ENCODE results near the gene KLK10. TPM values are rescaled to one million over a fixed set of nuclear protein-coding genes. Genes with fewer than 3 reads are reported as not detected.
A peak's percentile ranks its signal among the peaks of the same experiment; 100 is the strongest.

The KLK10 gene
- total RNA-seq, 2 experiments from 2014 or later = not detected

- Mint-ChIP-seq H3K4me1 (ENCODE audit: low read depth) (no peaks in the 10 kb centered on the region), H3K36me3 (ENCODE audit: low read depth) (no peaks in the 10 kb centered on the region), H3K27ac (no peak overlapping the region), H3K9me3 (no peaks in the 10 kb centered on the region), H3K27me3 (ENCODE audit: low read depth) (peaks cover 24% of the 10 kb centered on the region), H3K4me3 (no peak overlapping the region)
- CTCF ChIA-PET = no interaction called here
- no peak for DNase-seq
- intact Hi-C loops (cut with micrococcal nuclease) = no loop called here
These were observed 12.0 kb downstream of the KLK10 start for GRCh38 chr19:51007488-51007887.

GRCh38 chr19:51006406-51006805, 13.1 kb downstream of the KLK10 start:
- no peak for DNase-seq
- no peaks in the 10 kb centered on the region for H3K36me3 Mint-ChIP-seq (ENCODE audit: low read depth)
- no peak overlapping the region for H3K4me3 Mint-ChIP-seq
- H3K27me3 Mint-ChIP-seq (ENCODE audit: low read depth) = peaks cover 32% of the 10 kb centered on the region
- intact Hi-C loops (cut with micrococcal nuclease) = no loop called here
- no peaks in the 10 kb centered on the region for H3K4me1 Mint-ChIP-seq (ENCODE audit: low read depth)
- H3K27ac Mint-ChIP-seq = no peak overlapping the region
- CTCF ChIA-PET = no interaction called here
- no peaks in the 10 kb centered on the region for H3K9me3 Mint-ChIP-seq

- Mint-ChIP-seq H3K4me3 (no peak overlapping the region), H3K4me1 (ENCODE audit: low read depth) (no peaks in the 10 kb centered on the region), H3K36me3 (ENCODE audit: low read depth) (no peaks in the 10 kb centered on the region), H3K27ac (no peak overlapping the region), H3K9me3 (no peaks in the 10 kb centered on the region), H3K27me3 (ENCODE audit: low read depth) (peaks cover 32% of the 10 kb centered on the region)
- intact Hi-C loops (cut with micrococcal nuclease) = no loop called here
- CTCF ChIA-PET = no interaction called here
- no peak for DNase-seq
These were observed 14.3 kb downstream of the KLK10 start for GRCh38 chr19:51005248-51005647.

- intact Hi-C loops (cut with micrococcal nuclease) = no loop called here
These were observed 16.2 kb downstream of the KLK10 start for GRCh38 chr19:51003316-51003715.

GRCh38 chr19:51002542-51003311, 16.8 kb downstream of the KLK10 start:
- peaks cover 43% of the 10 kb centered on the region for H3K27me3 Mint-ChIP-seq (ENCODE audit: low read depth)
- no peak overlapping the region for H3K27ac Mint-ChIP-seq
- peak; percentile 42 for DNase-seq
- H3K4me1 Mint-ChIP-seq (ENCODE audit: low read depth) = no peaks in the 10 kb centered on the region
- H3K36me3 Mint-ChIP-seq (ENCODE audit: low read depth) = no peaks in the 10 kb centered on the region
- H3K4me3 Mint-ChIP-seq = no peak overlapping the region
- H3K9me3 Mint-ChIP-seq = no peaks in the 10 kb centered on the region
- intact Hi-C loops (cut with micrococcal nuclease) = no loop called here
- CTCF ChIA-PET = no interaction called here

More at GRCh38 chr19:51003316-51003715, 16.2 kb downstream of the KLK10 start:
- CTCF ChIA-PET = no interaction called here
- Mint-ChIP-seq H3K9me3 (no peaks in the 10 kb centered on the region), H3K36me3 (ENCODE audit: low read depth) (no peaks in the 10 kb centered on the region), H3K27ac (no peak overlapping the region), H3K4me1 (ENCODE audit: low read depth) (no peaks in the 10 kb centered on the region), H3K4me3 (no peak overlapping the region), H3K27me3 (ENCODE audit: low read depth) (peaks cover 38% of the 10 kb centered on the region)
- DNase-seq = no peak

- H3K4me1 Mint-ChIP-seq (ENCODE audit: low read depth) = no peaks in the 10 kb centered on the region
- no peak overlapping the region for H3K27ac Mint-ChIP-seq
- H3K9me3 Mint-ChIP-seq = no peaks in the 10 kb centered on the region
- intact Hi-C loops (cut with micrococcal nuclease) = no loop called here
- no peak for DNase-seq
- no peak overlapping the region for H3K4me3 Mint-ChIP-seq
- CTCF ChIA-PET = no interaction called here
- no peaks in the 10 kb centered on the region for H3K36me3 Mint-ChIP-seq (ENCODE audit: low read depth)
- peaks cover 41% of the 10 kb centered on the region for H3K27me3 Mint-ChIP-seq (ENCODE audit: low read depth)
These were observed 17.4 kb downstream of the KLK10 start for GRCh38 chr19:51002089-51002532.

- H3K27ac Mint-ChIP-seq = no peak within 1 kb of the TSS
- no peaks in the 10 kb centered on the region for H3K9me3 Mint-ChIP-seq
- DNase-seq = no peak
- no peaks in the 10 kb centered on the region for H3K36me3 Mint-ChIP-seq (ENCODE audit: low read depth)
- intact Hi-C loops (cut with micrococcal nuclease) = no loop called here
- CTCF ChIA-PET = no interaction called here
- H3K27me3 Mint-ChIP-seq (ENCODE audit: low read depth) = peaks cover 41% of the 10 kb centered on the region
- no peak within 1 kb of the TSS for H3K4me3 Mint-ChIP-seq
- no peaks in the 10 kb centered on the region for H3K4me1 Mint-ChIP-seq (ENCODE audit: low read depth)
These were observed 18.0 kb downstream of the KLK10 start, which contains the start of gene KLK8 for GRCh38 chr19:51001515-51001914. Gene KLK8, minus strand, starts transcription at chr19:51001604. Its CDS starts 437 bp downstream, at chr19:51001167.

- Mint-ChIP-seq H3K9me3 (no peaks in the 10 kb centered on the region), H3K27ac (no peak overlapping the region), H3K36me3 (ENCODE audit: low read depth) (no peaks in the 10 kb centered on the region), H3K27me3 (ENCODE audit: low read depth) (peaks cover 37% of the 10 kb centered on the region), H3K4me3 (no peak overlapping the region), H3K4me1 (ENCODE audit: low read depth) (no peaks in the 10 kb centered on the region)
- no peak for DNase-seq
- CTCF ChIA-PET = no interaction called here
- intact Hi-C loops (cut with micrococcal nuclease) = no loop called here
These were observed 18.5 kb downstream of the KLK10 start for GRCh38 chr19:51000981-51001380.

GRCh38 chr19:51000426-51000825, 19.1 kb downstream of the KLK10 start:
- Mint-ChIP-seq H3K36me3 (ENCODE audit: low read depth) (no peaks in the 10 kb centered on the region), H3K4me3 (no peak overlapping the region), H3K27me3 (ENCODE audit: low read depth) (peaks cover 37% of the 10 kb centered on the region), H3K9me3 (no peaks in the 10 kb centered on the region), H3K4me1 (ENCODE audit: low read depth) (no peaks in the 10 kb centered on the region), H3K27ac (no peak overlapping the region)
- CTCF ChIA-PET = no interaction called here
- DNase-seq = no peak
- intact Hi-C loops (cut with micrococcal nuclease) = no loop called here

- Mint-ChIP-seq H3K27me3 (ENCODE audit: low read depth) (peaks cover 35% of the 10 kb centered on the region), H3K27ac (no peak overlapping the region), H3K4me1 (ENCODE audit: low read depth) (no peaks in the 10 kb centered on the region), H3K36me3 (ENCODE audit: low read depth) (no peaks in the 10 kb centered on the region), H3K9me3 (no peaks in the 10 kb centered on the region), H3K4me3 (no peak overlapping the region)
- no peak for DNase-seq
- intact Hi-C loops (cut with micrococcal nuclease) = no loop called here
- CTCF ChIA-PET = interaction anchor here (0.6 kb wide), 1 partner anchor 68 kb away, joined by 3 read pairs; no protein-coding TSS in a partner anchor
These were observed 20.8 kb downstream of the KLK10 start for GRCh38 chr19:50998686-50999085.

GRCh38 chr19:50998061-50998460, 21.4 kb downstream of the KLK10 start:
- Mint-ChIP-seq H3K9me3 (no peaks in the 10 kb centered on the region), H3K4me1 (ENCODE audit: low read depth) (no peaks in the 10 kb centered on the region), H3K27ac (no peak overlapping the region), H3K27me3 (ENCODE audit: low read depth) (peaks cover 35% of the 10 kb centered on the region), H3K4me3 (no peak overlapping the region), H3K36me3 (ENCODE audit: low read depth) (no peaks in the 10 kb centered on the region)
- intact Hi-C loops (cut with micrococcal nuclease) = no loop called here
- DNase-seq = no peak
- CTCF ChIA-PET = no interaction called here

- no peak overlapping the region for H3K4me3 Mint-ChIP-seq
- H3K9me3 Mint-ChIP-seq = no peaks in the 10 kb centered on the region
- DNase-seq = no peak
- H3K27me3 Mint-ChIP-seq (ENCODE audit: low read depth) = peaks cover 26% of the 10 kb centered on the region
- intact Hi-C loops (cut with micrococcal nuclease) = no loop called here
- H3K4me1 Mint-ChIP-seq (ENCODE audit: low read depth) = no peaks in the 10 kb centered on the region
- H3K36me3 Mint-ChIP-seq (ENCODE audit: low read depth) = no peaks in the 10 kb centered on the region
- CTCF ChIA-PET = no interaction called here
- H3K27ac Mint-ChIP-seq = no peak overlapping the region
These were observed 25.4 kb downstream of the KLK10 start for GRCh38 chr19:50994129-50994528.

- intact Hi-C loops (cut with micrococcal nuclease) = no loop called here
- CTCF ChIA-PET = no interaction called here
These were observed 26.9 kb downstream of the KLK10 start for GRCh38 chr19:50992666-50993035.

More at GRCh38 chr19:50992666-50993035, 26.9 kb downstream of the KLK10 start:
- H3K9me3 Mint-ChIP-seq = no peaks in the 10 kb centered on the region
- DNase-seq = no peak
- no peak overlapping the region for H3K27ac Mint-ChIP-seq
- no peak overlapping the region for H3K4me3 Mint-ChIP-seq
- H3K4me1 Mint-ChIP-seq (ENCODE audit: low read depth) = no peaks in the 10 kb centered on the region
- H3K36me3 Mint-ChIP-seq (ENCODE audit: low read depth) = no peaks in the 10 kb centered on the region
- H3K27me3 Mint-ChIP-seq (ENCODE audit: low read depth) = peaks cover 21% of the 10 kb centered on the region
